Myocyte (in vitro differentiated cells): Measurements from ENCODE around the gene FIBCD1. TPM values are rescaled to one million over a fixed set of nuclear protein-coding genes. Genes with fewer than 3 reads are reported as not detected.

Experiments
- DNase-seq: peaks from one replicate; pipeline ENCODE4 v3.0.0-alpha.2; 2012; ENCODE audit warnings: low read depth
- total RNA-seq: library from RNA; depleted of rRNA; stranded (reverse); fragments of >200 nt; gene quantifications from 2 replicates; pipeline ENCODE4 v1.2.3, GENCODE V29; 2014

The FIBCD1 gene
- total RNA-seq, 1 donor from 2014 or later: 0.48 TPM

- no peak for DNase-seq
Measured at GRCh38 chr9:130937146-130938076, 1.6 kb downstream of the FIBCD1 start.

- peak; percentile 94 for DNase-seq
Measured at GRCh38 chr9:130936285-130937117, 2.5 kb downstream of the FIBCD1 start.

DNA sequence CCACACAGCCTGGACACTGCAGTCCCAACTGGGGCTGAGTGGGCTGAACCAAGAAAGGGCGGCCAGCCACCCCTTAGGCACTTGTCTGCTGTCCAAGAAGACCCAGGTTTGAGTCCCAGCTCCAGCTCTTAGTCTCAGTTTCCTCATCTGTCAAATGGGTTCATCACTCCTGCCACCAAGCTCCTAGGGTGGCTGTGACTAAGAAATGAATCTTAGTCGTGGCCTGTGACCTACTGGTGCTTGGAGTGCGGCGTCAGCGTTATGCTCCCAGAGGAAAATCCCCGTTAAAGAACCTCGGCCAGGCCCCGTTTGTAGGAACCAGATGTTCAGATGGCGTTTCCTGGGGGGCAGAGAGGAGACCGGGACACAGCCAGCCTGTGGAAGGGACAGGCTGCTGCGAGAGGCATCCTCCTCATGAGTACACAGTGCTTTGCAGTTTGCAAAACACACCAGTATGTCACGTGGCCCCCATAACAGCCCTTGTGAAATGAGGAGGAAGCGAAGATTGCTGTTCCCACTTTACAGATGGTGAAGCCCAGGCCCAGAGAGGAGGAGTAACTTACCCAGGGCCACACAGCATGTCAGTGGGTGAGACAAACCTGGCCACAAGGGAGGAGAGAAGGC, 3.3 kb downstream of the FIBCD1 start:
- DNase-seq: no peak

GRCh38 chr9:130934702-130935647, 4.1 kb downstream of the FIBCD1 start:
- DNase-seq: no peak

DNA sequence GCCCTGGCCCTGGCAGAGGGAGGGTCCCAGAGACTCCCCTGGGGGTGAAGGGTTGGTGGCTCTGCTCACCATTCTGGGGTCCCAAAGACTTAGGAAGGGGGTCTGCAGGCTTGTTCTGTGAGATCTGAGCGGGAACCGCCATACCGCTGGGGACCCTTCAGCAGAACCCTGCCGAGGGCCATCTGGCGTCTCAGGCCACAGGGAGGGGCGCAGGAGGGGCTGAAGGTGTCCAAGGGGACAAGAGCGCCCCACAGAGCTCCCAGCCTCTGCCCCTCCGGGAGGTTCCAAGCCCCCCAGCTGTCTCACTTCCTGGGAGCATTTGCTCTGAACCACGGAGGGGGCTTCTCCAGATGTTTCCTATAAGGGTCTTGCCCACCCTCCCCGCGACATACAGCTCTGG, 4.8 kb downstream of the FIBCD1 start:
- DNase-seq: no peak

GRCh38 chr9:130933114-130934046, 5.7 kb downstream of the FIBCD1 start:
- DNase-seq: no peak

DNA sequence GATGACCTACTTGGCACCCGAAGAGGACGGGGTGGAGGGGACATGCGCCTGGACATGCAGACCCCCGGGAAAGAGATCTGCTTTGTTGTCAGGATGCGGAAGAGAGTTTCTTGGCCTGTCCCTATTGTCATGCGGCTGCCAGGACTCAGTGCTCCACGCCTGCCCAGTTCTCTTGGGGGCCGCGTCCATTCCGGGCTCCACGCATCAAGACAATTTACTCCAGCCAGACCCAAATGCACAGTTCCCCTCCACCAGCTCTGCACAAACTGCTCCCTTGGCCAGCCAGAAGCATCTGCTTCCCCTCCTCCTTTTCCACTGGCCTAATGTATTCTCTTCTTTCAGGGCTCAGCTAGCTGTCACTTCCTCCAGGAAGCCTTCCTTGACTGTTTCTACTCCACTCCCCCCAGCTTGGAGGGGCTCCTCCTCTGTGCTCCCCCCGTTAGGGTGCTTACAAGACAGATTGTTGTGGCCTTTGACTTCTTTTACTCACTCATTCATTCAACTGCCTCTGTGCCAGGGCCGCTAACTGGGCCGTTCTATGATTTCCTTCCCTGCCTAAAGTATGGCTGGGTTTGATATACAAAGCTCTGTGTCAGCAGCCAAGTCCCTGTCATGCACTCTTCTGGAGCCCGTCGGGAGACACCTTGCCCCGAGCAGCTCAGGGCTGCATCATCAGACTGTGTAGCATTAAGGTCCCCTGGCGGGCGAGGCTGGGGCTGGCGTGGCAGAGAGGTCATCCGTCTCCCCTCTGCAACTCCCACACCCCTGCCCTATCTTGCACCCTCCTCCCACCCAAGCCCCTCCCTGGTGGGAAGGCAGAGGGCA, 6.6 kb downstream of the FIBCD1 start:
- no peak for DNase-seq

DNA sequence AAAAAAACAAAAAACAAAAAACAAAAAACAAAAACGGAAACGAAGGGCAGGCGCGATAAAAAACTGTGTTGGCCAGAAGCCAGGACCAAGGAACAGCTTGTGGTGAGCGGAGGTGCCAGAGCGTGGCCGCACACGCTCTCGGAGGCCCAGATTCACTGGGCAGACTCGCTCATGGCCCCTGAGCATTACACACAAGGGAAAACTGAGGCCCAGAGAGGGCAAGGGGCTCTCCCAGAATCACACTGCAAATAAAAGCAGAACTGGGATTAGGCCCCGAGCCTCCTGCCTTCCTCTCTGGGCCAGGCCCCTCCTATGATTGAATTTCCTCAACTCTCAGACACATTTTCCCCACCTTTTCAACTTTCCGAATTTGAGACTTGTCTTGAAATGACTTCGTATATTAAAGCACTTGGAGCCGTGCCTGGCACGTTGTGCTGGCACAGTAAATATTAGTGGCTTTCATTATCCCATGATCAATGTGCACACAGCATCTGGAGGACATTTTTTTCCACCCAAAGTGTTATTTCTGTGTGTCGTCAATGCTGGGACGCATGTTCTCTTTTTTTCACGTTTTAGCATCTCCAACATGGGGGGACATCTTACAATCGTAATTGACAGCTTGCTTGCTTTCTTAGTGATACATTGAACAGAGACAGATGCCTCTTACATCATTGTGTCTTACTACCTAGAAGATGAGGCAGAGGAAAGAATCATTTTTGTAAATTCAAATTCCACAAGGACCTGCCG, 7.4 kb downstream of the FIBCD1 start:
- no peak for DNase-seq

GRCh38 chr9:130930804-130931349, 8.2 kb downstream of the FIBCD1 start:
- DNase-seq: no peak

DNA sequence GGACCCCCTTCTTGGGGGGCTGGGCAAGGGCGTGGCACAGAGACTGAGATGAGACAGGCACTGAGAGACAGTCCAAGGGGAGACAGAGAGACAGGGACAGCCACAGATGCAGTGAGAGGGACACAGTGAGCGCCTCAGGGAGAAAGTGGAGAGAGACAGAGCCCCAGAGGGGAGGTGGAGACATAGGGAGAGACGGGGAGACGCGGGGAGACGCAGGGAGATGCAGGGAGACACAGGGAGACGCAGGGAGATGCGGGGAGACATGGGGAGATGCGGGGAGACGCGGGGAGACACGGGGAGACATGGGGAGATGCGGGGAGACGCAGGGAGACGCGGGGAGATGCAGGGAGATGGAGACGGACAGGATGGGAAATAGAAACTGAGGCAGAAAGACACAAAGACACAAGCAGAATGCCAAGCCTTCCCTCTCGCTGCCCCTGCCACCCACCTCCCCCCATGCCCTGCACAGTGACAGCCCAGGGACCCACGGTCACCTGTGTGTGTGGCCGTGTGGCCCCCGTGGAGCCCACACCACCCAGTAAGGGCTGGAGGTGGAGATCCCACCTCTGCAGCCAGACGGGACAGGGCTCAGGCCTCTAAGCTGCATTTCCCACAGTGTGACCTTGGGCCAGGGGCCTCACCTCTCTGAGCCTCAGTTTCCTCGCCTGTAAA, 8.8 kb downstream of the FIBCD1 start:
- no peak for DNase-seq

GRCh38 chr9:130929571-130930038, 9.4 kb downstream of the FIBCD1 start:
- DNase-seq: no peak

GRCh38 chr9:130927995-130928900, 10.8 kb downstream of the FIBCD1 start:
- DNase-seq: peak; percentile 36

GRCh38 chr9:130927338-130927737, 11.7 kb downstream of the FIBCD1 start:
- no peak for DNase-seq

DNA sequence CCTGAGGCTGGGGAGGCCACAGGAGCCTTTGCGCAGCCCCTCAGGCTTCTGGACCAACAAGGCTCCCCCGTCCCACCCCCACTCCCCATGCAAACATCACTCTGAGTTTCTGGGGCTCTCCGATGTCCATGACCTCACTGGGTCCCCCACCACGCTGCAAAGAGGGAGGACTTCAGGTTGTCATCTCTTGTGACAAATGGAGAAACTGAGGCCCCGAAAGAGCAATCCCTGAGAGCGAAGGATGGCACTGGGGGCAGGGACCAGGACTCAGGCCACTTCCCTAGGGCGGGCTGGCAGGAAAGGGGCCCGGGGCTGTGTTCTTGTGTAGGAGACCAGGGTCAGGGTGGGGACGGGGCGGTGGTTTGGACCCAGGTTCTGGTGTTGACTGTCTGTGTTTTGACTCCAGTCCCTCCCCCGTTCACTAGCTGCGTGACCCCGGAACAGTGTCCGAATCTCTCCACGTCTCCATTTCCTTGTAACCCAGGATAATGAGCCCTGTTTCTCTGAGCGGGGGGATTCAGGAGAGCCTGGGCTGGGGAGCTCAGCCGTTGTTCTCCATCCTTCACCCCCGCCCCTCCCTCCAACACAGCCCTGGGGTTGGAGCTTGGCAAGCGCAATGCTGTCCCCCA, 13.9 kb downstream of the FIBCD1 start:
- DNase-seq: no peak

DNA sequence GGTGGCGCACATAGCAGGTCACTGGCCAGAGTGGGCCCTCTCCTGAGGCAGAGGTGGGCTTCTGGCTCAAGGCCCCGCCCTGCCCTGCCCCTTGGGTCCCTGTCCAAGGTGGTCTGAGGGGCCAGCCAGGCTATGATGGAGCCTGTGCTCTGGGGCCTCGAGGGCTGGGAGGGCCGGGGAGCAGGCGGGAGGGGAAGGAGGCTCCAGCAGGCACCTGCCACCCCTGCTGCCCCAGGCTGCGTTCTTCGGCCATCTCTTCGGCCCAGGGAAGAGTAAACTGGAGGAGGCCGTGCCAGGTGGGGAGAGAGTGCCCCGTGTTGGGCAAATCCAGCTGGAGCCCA, 14.6 kb downstream of the FIBCD1 start:
- no peak for DNase-seq
